ENCODE measurements around the gene PEBP1. TPM values are rescaled to one million over a fixed set of nuclear protein-coding genes. Genes with fewer than 3 reads are reported as not detected.
"Not testable (repeated sequence)": the region's sequence is repeated elsewhere in the genome, so short reads cannot be mapped to it uniquely, and the experiment has no call there.

PEBP1 gene
- polyA plus RNA-seq, 1 experiment, result 149 TPM

GRCh38 chr12:118126119-118126757 is 9.7 kb upstream of the PEBP1 start:
- no peak overlapping the region for H3K4me3 ChIP-seq (ENCODE audit: low read depth, low read length)
- POLR2A ChIA-PET, result no interaction called here
- no peak overlapping the region for H3K27ac ChIP-seq (ENCODE audit: low read depth, low read length)
- CTCF ChIA-PET, result interaction anchor here (0.6 kb wide), 1 partner anchor 252 kb away, joined by 5 read pairs; no protein-coding TSS in a partner anchor
- no peaks in the 10 kb centered on the region for H3K9me3 ChIP-seq (ENCODE audit: control insufficient read depth, insufficient read depth, low read length)
- DNase-seq (ENCODE audit: low read depth, low spot score), result no peak
- H3K27me3 ChIP-seq (ENCODE audit: control insufficient read depth, insufficient read depth, low read length), result no peaks in the 10 kb centered on the region
- TF ChIP-seq CTCF (IDR thresholded peaks at IDR 0.05; ENCODE audit: low read depth, low read length), result no peak

- no peak overlapping the region for H3K4me3 ChIP-seq (ENCODE audit: low read depth, low read length)
- ChIA-PET POLR2A (no interaction called here), CTCF (interaction anchor here (0.6 to 0.9 kb wide), 3 partner anchors 57 to 250 kb away, joined by 3 to 5 read pairs (median 4); no protein-coding TSS in a partner anchor)
- H3K9me3 ChIP-seq (ENCODE audit: control insufficient read depth, insufficient read depth, low read length), result no peaks in the 10 kb centered on the region
- no peak overlapping the region for H3K27ac ChIP-seq (ENCODE audit: low read depth, low read length)
- DNase-seq (ENCODE audit: low read depth, low spot score), result no peak
- H3K27me3 ChIP-seq (ENCODE audit: control insufficient read depth, insufficient read depth, low read length), result no peaks in the 10 kb centered on the region
- TF ChIP-seq CTCF (IDR thresholded peaks at IDR 0.05; ENCODE audit: low read depth, low read length), result no peak
Observed at GRCh38 chr12:118127867-118128266, 8.1 kb upstream of the PEBP1 start.

- DNase-seq (ENCODE audit: low read depth, low spot score); H3K27ac ChIP-seq (ENCODE audit: low read depth, low read length); H3K4me3 ChIP-seq (ENCODE audit: low read depth, low read length); H3K9me3 ChIP-seq (ENCODE audit: control insufficient read depth, insufficient read depth, low read length); POLR2A ChIA-PET; H3K27me3 ChIP-seq (ENCODE audit: control insufficient read depth, insufficient read depth, low read length): not testable (repeated sequence)
- CTCF ChIA-PET, result interaction anchor here (0.7 kb wide), 1 partner anchor 8 kb away, joined by 3 read pairs; no protein-coding TSS in a partner anchor
Observed at GRCh38 chr12:118129436-118129835, 6.5 kb upstream of the PEBP1 start.

- POLR2A ChIA-PET, result interaction anchor here (0.7 to 1.5 kb wide), 5 partner anchors 12 to 80 kb away, joined by 3 to 6 read pairs (median 3); partner anchors contain the start of gene WSB2
Observed at GRCh38 chr12:118136559-118137003, 657 bp downstream of the PEBP1 start.

GRCh38 chr12:118137148-118137678 is 1.3 kb downstream of the PEBP1 start:
- ChIA-PET CTCF (interaction anchor here (1.1 to 1.8 kb wide), 4 partner anchors 16 to 262 kb away, joined by 3 to 6 read pairs (median 3); no protein-coding TSS in a partner anchor), POLR2A (interaction anchor here (0.7 kb wide), 1 partner anchor 11 kb away, joined by 3 read pairs; no protein-coding TSS in a partner anchor)
- H3K27me3 ChIP-seq (ENCODE audit: control insufficient read depth, insufficient read depth, low read length), result no peaks in the 10 kb centered on the region
- peak overlapping the region; percentile 21 for H3K27ac ChIP-seq (ENCODE audit: low read depth, low read length)
- peak overlapping the region; percentile 89 for H3K4me3 ChIP-seq (ENCODE audit: low read depth, low read length)
- TF ChIP-seq CTCF (IDR thresholded peaks at IDR 0.05; ENCODE audit: low read depth, low read length), result no peak
- no peaks in the 10 kb centered on the region for H3K9me3 ChIP-seq (ENCODE audit: control insufficient read depth, insufficient read depth, low read length)
- no peak for DNase-seq (ENCODE audit: low read depth, low spot score)

More at GRCh38 chr12:118136559-118137003, 657 bp downstream of the PEBP1 start:
- no peak for DNase-seq (ENCODE audit: low read depth, low spot score)
- CTCF ChIA-PET, result interaction anchor here (1.1 to 2.1 kb wide), 6 partner anchors 15 to 261 kb away, joined by 3 to 17 read pairs (median 4); partner anchors contain the start of gene SUDS3
- H3K9me3 ChIP-seq (ENCODE audit: control insufficient read depth, insufficient read depth, low read length), result no peaks in the 10 kb centered on the region
- H3K27ac ChIP-seq (ENCODE audit: low read depth, low read length), result peak overlapping the region; percentile 47
- H3K4me3 ChIP-seq (ENCODE audit: low read depth, low read length), result peak overlapping the region; percentile 89
- no peaks in the 10 kb centered on the region for H3K27me3 ChIP-seq (ENCODE audit: control insufficient read depth, insufficient read depth, low read length)
- TF ChIP-seq CTCF (IDR thresholded peaks at IDR 0.05; ENCODE audit: low read depth, low read length), result no peak
